Astrocyte (in vitro differentiated cells and primary cell): Measurements from ENCODE around the gene KLHDC8A.

Source experiments
- EZH2 ChIP-seq: IDR thresholded peaks from 2 replicates; pipeline ENCODE4 v1.6.1; 2012; ENCODE audit warnings: mild to moderate bottlenecking, low read length, inconsistent platforms; ENCODE audit not compliant: insufficient read depth
- TF ChIP-seq, protein P1 (sequence below): IDR thresholded peaks from 2 replicates; pipeline ENCODE4 v1.5.1; 2011; ENCODE audit warnings: low read depth, mild to moderate bottlenecking, inconsistent platforms, low read length, moderate library complexity; ENCODE audit not compliant: insufficient read depth

DNA sequence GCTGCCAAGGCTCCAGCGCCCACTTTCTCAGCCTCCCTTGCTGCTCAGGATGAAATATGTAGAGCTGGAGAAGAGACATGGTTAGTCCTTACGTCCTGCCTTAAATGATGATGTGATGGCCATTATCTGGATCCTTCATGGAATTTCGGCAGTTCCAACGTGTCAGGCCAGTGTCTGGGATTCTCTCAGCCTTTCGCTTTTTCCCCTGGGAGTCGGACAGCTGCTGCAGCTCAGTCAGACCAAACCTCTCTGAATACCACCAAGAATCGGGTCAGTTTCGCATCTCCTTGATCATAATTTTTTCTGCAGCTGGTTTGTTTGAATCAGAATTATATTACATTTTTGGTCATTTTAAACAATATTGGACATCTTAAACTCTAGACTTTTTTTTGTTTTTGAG is 22.3 kb upstream of the KLHDC8A start:
- TF ChIP-seq, protein P1, sequence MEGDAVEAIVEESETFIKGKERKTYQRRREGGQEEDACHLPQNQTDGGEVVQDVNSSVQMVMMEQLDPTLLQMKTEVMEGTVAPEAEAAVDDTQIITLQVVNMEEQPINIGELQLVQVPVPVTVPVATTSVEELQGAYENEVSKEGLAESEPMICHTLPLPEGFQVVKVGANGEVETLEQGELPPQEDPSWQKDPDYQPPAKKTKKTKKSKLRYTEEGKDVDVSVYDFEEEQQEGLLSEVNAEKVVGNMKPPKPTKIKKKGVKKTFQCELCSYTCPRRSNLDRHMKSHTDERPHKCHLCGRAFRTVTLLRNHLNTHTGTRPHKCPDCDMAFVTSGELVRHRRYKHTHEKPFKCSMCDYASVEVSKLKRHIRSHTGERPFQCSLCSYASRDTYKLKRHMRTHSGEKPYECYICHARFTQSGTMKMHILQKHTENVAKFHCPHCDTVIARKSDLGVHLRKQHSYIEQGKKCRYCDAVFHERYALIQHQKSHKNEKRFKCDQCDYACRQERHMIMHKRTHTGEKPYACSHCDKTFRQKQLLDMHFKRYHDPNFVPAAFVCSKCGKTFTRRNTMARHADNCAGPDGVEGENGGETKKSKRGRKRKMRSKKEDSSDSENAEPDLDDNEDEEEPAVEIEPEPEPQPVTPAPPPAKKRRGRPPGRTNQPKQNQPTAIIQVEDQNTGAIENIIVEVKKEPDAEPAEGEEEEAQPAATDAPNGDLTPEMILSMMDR = no peak
- TF ChIP-seq EZH2 = no peak
